ENCODE data around the gene IPCEF1. TPM values are rescaled to one million over a fixed set of nuclear protein-coding genes. Genes with fewer than 3 reads are reported as not detected.

IPCEF1 gene
- total RNA-seq, 1 donor from 2014 or later, result 18.8 TPM

DNA sequence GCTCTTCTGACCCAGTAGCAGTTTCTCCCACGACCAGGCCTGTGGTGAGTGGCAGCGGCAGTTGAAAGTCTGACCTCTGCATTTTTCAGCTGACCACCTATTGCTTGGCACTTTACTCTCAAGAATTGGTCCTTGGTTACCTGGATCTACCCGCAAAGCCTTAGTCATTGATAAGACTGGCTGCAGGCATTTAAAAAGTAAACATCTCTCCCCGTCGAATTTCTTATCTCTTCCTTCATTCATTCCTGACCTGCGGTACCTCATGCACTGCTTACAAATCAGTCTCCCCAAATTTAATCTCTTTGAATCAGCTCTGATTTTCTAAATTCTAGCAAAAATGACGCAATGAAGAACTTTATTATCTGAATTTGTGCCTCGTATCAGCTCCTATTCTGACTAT, 26.1 kb upstream of the IPCEF1 start:
- DNase-seq (ENCODE audit: low spot score), result no peak
- TF ChIP-seq, protein P1, sequence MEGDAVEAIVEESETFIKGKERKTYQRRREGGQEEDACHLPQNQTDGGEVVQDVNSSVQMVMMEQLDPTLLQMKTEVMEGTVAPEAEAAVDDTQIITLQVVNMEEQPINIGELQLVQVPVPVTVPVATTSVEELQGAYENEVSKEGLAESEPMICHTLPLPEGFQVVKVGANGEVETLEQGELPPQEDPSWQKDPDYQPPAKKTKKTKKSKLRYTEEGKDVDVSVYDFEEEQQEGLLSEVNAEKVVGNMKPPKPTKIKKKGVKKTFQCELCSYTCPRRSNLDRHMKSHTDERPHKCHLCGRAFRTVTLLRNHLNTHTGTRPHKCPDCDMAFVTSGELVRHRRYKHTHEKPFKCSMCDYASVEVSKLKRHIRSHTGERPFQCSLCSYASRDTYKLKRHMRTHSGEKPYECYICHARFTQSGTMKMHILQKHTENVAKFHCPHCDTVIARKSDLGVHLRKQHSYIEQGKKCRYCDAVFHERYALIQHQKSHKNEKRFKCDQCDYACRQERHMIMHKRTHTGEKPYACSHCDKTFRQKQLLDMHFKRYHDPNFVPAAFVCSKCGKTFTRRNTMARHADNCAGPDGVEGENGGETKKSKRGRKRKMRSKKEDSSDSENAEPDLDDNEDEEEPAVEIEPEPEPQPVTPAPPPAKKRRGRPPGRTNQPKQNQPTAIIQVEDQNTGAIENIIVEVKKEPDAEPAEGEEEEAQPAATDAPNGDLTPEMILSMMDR (IDR thresholded peaks at IDR 0.05; ENCODE audit: unreplicated experiment), result no peak
- Mint-ChIP-seq H3K9me3 (ENCODE audit: unreplicated experiment) (no peaks in the 10 kb centered on the region), H3K4me3 (ENCODE audit: unreplicated experiment) (no peak overlapping the region), H3K27me3 (ENCODE audit: unreplicated experiment) (no peaks in the 10 kb centered on the region), H3K36me3 (ENCODE audit: low read depth, unreplicated experiment) (no peaks in the 10 kb centered on the region), H3K27ac (ENCODE audit: unreplicated experiment) (no peak overlapping the region), H3K4me1 (ENCODE audit: unreplicated experiment) (no peaks in the 10 kb centered on the region)

- no peaks in the 10 kb centered on the region for H3K36me3 Mint-ChIP-seq (ENCODE audit: low read depth, unreplicated experiment)
- TF ChIP-seq, protein P1 (IDR thresholded peaks at IDR 0.05; ENCODE audit: unreplicated experiment), result no peak
- no peaks in the 10 kb centered on the region for H3K9me3 Mint-ChIP-seq (ENCODE audit: unreplicated experiment)
- DNase-seq (ENCODE audit: low spot score), result no peak
- no peak overlapping the region for H3K4me3 Mint-ChIP-seq (ENCODE audit: unreplicated experiment)
- no peaks in the 10 kb centered on the region for H3K4me1 Mint-ChIP-seq (ENCODE audit: unreplicated experiment)
- no peak overlapping the region for H3K27ac Mint-ChIP-seq (ENCODE audit: unreplicated experiment)
- H3K27me3 Mint-ChIP-seq (ENCODE audit: unreplicated experiment), result no peaks in the 10 kb centered on the region
Measured at GRCh38 chr6:154381548-154381947, 24.9 kb upstream of the IPCEF1 start.

DNA sequence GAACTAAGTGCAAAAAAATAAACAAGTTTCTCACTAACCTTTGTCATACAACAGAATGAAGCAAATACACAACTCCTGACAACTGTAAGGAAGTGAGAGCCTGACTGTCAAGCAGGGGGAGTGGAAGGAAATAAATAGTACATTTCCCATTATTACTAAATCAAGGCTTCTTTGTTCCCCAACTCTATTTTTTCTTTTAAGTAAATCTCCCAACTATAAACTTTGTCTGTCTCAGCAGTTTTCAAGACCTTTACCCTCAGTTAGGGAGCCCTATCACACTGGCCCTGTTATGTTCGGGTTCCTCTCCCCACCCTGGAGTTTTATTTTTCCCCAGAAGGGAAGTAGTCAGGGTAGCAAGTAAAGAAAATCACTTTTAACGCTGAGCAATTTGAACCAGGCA, 24.1 kb upstream of the IPCEF1 start:
- peak overlapping the region; percentile 11 for H3K27ac Mint-ChIP-seq (ENCODE audit: unreplicated experiment)
- no peak overlapping the region for H3K4me3 Mint-ChIP-seq (ENCODE audit: unreplicated experiment)
- DNase-seq (ENCODE audit: low spot score), result no peak
- no peaks in the 10 kb centered on the region for H3K36me3 Mint-ChIP-seq (ENCODE audit: low read depth, unreplicated experiment)
- H3K27me3 Mint-ChIP-seq (ENCODE audit: unreplicated experiment), result no peaks in the 10 kb centered on the region
- no peaks in the 10 kb centered on the region for H3K4me1 Mint-ChIP-seq (ENCODE audit: unreplicated experiment)
- TF ChIP-seq, protein P1 (IDR thresholded peaks at IDR 0.05; ENCODE audit: unreplicated experiment), result no peak
- no peaks in the 10 kb centered on the region for H3K9me3 Mint-ChIP-seq (ENCODE audit: unreplicated experiment)

DNA sequence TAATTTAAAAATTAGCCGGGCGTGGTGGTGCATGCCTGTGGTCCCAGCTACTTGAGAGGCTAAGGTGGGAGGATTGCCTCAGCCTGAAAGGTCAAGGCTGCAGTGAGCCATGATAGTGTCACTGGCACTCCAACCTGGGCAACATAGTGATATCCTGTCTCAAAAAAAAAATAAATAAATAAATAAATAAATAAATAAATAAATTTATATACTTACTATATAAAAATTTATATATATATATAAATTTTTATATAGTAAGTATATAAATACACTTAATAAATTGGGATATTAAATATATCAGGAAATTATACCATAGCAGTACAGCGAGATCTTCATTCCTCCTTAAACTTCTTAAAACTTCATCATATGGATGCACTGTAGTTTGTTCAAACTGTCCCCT, 23.0 kb upstream of the IPCEF1 start:
- no peaks in the 10 kb centered on the region for H3K4me1 Mint-ChIP-seq (ENCODE audit: unreplicated experiment)
- TF ChIP-seq, protein P1 (IDR thresholded peaks at IDR 0.05; ENCODE audit: unreplicated experiment), result no peak
- no peak for DNase-seq (ENCODE audit: low spot score)
- H3K27ac Mint-ChIP-seq (ENCODE audit: unreplicated experiment), result no peak overlapping the region
- H3K27me3 Mint-ChIP-seq (ENCODE audit: unreplicated experiment), result no peaks in the 10 kb centered on the region
- no peaks in the 10 kb centered on the region for H3K9me3 Mint-ChIP-seq (ENCODE audit: unreplicated experiment)
- no peak overlapping the region for H3K4me3 Mint-ChIP-seq (ENCODE audit: unreplicated experiment)
- no peaks in the 10 kb centered on the region for H3K36me3 Mint-ChIP-seq (ENCODE audit: low read depth, unreplicated experiment)

GRCh38 chr6:154378518-154378917, 21.9 kb upstream of the IPCEF1 start:
- DNase-seq (ENCODE audit: low spot score), result no peak
- Mint-ChIP-seq H3K9me3 (ENCODE audit: unreplicated experiment) (no peaks in the 10 kb centered on the region), H3K4me1 (ENCODE audit: unreplicated experiment) (no peaks in the 10 kb centered on the region), H3K4me3 (ENCODE audit: unreplicated experiment) (no peak overlapping the region), H3K36me3 (ENCODE audit: low read depth, unreplicated experiment) (no peaks in the 10 kb centered on the region), H3K27me3 (ENCODE audit: unreplicated experiment) (no peaks in the 10 kb centered on the region), H3K27ac (ENCODE audit: unreplicated experiment) (no peak overlapping the region)
- TF ChIP-seq, protein P1 (IDR thresholded peaks at IDR 0.05; ENCODE audit: unreplicated experiment), result no peak
